ENCODE data around the gene COL25A1. TPM values are rescaled to one million over a fixed set of nuclear protein-coding genes. Genes with fewer than 3 reads are reported as not detected.

Gene COL25A1
- total RNA-seq, 2 donors from 2014 or later, result 0.29 TPM; not detected in 1

- intact Hi-C loops (cut with DNase I), result no loop called here
- Histone ChIP-seq H3K4me3 (no peak overlapping the region), H3K36me3 (no peaks in the 10 kb centered on the region), H3K4me1 (no peaks in the 10 kb centered on the region), H3K27me3 (no peaks in the 10 kb centered on the region), H3K27ac (no peak overlapping the region), H3K9me3 (no peaks in the 10 kb centered on the region), H3K9ac (ENCODE audit: low read depth in 2 of 2, low read length in 2 of 2) (no peak overlapping the region)
- no peak for DNase-seq
- TF ChIP-seq, protein P1, sequence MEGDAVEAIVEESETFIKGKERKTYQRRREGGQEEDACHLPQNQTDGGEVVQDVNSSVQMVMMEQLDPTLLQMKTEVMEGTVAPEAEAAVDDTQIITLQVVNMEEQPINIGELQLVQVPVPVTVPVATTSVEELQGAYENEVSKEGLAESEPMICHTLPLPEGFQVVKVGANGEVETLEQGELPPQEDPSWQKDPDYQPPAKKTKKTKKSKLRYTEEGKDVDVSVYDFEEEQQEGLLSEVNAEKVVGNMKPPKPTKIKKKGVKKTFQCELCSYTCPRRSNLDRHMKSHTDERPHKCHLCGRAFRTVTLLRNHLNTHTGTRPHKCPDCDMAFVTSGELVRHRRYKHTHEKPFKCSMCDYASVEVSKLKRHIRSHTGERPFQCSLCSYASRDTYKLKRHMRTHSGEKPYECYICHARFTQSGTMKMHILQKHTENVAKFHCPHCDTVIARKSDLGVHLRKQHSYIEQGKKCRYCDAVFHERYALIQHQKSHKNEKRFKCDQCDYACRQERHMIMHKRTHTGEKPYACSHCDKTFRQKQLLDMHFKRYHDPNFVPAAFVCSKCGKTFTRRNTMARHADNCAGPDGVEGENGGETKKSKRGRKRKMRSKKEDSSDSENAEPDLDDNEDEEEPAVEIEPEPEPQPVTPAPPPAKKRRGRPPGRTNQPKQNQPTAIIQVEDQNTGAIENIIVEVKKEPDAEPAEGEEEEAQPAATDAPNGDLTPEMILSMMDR (IDR thresholded peaks at IDR 0.05), result no peak
These were observed 128.1 kb downstream of the COL25A1 start for GRCh38 chr4:109174224-109174953.

DNA sequence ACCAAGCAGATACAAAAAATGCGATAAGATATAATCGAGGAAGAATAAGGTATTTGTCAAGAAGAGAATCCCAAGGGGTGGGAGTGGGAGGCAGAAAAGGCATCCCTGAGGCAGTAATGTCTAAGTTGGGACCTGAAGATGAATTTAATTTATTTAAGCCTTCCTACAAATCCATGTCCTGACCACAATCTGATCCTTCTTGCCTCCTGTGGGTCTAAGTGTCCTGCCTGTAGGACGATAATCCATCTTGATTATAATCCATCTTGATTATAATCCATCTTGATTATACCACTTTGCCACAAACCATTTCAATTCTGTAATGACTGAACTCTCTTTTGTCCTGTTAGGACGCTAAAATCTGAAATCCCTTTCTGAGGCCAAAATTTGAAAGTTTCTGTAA, 130.2 kb downstream of the COL25A1 start:
- Histone ChIP-seq H3K27ac (no peak overlapping the region), H3K4me3 (no peak overlapping the region), H3K36me3 (no peaks in the 10 kb centered on the region), H3K9ac (ENCODE audit: low read depth in 2 of 2, low read length in 2 of 2) (no peak overlapping the region), H3K4me1 (no peaks in the 10 kb centered on the region), H3K9me3 (no peaks in the 10 kb centered on the region), H3K27me3 (no peaks in the 10 kb centered on the region)
- intact Hi-C loops (cut with DNase I), result no loop called here
- DNase-seq, result no peak
- TF ChIP-seq, protein P1 (IDR thresholded peaks at IDR 0.05), result no peak

DNA sequence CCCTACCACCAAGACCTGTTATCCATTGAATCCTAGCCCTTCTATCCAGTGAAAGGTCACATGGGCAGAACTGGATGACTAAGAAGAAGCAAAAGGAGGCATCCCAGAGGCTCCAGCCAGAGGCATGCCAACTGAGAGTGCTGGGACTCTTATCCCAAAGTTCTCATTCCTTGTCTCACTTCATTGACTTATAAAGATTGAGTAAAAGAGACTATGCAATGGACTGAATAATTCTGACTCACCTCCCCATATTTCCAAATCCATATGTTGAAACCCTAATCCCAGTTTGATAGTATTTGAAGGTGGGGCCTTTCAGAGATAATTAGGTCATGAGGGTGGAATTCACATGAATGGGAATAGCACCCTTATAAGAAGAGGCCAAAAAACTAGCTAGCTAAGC, 131.4 kb downstream of the COL25A1 start:
- Histone ChIP-seq H3K27me3 (no peaks in the 10 kb centered on the region), H3K9ac (ENCODE audit: low read depth in 2 of 2, low read length in 2 of 2) (no peak overlapping the region), H3K4me3 (no peak overlapping the region), H3K9me3 (no peaks in the 10 kb centered on the region), H3K4me1 (no peaks in the 10 kb centered on the region), H3K36me3 (no peaks in the 10 kb centered on the region), H3K27ac (no peak overlapping the region)
- DNase-seq, result no peak
- TF ChIP-seq, protein P1 (IDR thresholded peaks at IDR 0.05), result no peak
- intact Hi-C loops (cut with DNase I), result no loop called here

GRCh38 chr4:109169170-109169569, 133.3 kb downstream of the COL25A1 start:
- no peaks in the 10 kb centered on the region for H3K27me3 ChIP-seq
- H3K9ac ChIP-seq (ENCODE audit: low read depth in 2 of 2, low read length in 2 of 2), result no peak overlapping the region
- H3K27ac ChIP-seq, result no peak overlapping the region
- no peaks in the 10 kb centered on the region for H3K36me3 ChIP-seq
- intact Hi-C loops (cut with DNase I), result no loop called here
- TF ChIP-seq, protein P1 (IDR thresholded peaks at IDR 0.05), result no peak
- H3K4me3 ChIP-seq, result no peak overlapping the region
- DNase-seq, result no peak
- H3K4me1 ChIP-seq, result no peaks in the 10 kb centered on the region
- no peaks in the 10 kb centered on the region for H3K9me3 ChIP-seq

GRCh38 chr4:109166586-109166985, 135.9 kb downstream of the COL25A1 start:
- H3K36me3 ChIP-seq, result no peaks in the 10 kb centered on the region
- H3K27me3 ChIP-seq, result no peaks in the 10 kb centered on the region
- no peaks in the 10 kb centered on the region for H3K9me3 ChIP-seq
- intact Hi-C loops (cut with DNase I), result no loop called here
- TF ChIP-seq, protein P1 (IDR thresholded peaks at IDR 0.05), result no peak
- H3K9ac ChIP-seq (ENCODE audit: low read depth in 2 of 2, low read length in 2 of 2), result no peak overlapping the region
- H3K4me1 ChIP-seq, result no peaks in the 10 kb centered on the region
- H3K27ac ChIP-seq, result no peak overlapping the region
- no peak for DNase-seq
- no peak overlapping the region for H3K4me3 ChIP-seq
